ENCODE results near the gene ASTN2. TPM values are rescaled to one million over a fixed set of nuclear protein-coding genes. Genes with fewer than 3 reads are reported as not detected.

ASTN2 gene
- total RNA-seq, 1 donor from 2014 or later = 0.53 TPM

- no peak for TF ChIP-seq CTCF (IDR thresholded peaks at IDR 0.05; ENCODE audit: insufficient read depth, low read length, severe bottlenecking)
- FAIRE-seq (no peak), DNase-seq (ENCODE audit: low read depth) (no peak)
- Histone ChIP-seq H3K4me3 (ENCODE audit: low read depth, low read length) (no peak overlapping the region), H3K36me3 (ENCODE audit: control insufficient read depth, insufficient read depth, low read length) (no peaks in the 10 kb centered on the region), H3K27me3 (ENCODE audit: control insufficient read depth, insufficient read depth, low read length) (no peaks in the 10 kb centered on the region)
Observed at GRCh38 chr9:117444501-117444900, 29.6 kb upstream of the ASTN2 start.

GRCh38 chr9:117437283-117437682 is 22.4 kb upstream of the ASTN2 start:
- DNase-seq (ENCODE audit: low read depth) (peak; percentile 15), FAIRE-seq (no peak)
- TF ChIP-seq CTCF (IDR thresholded peaks at IDR 0.05; ENCODE audit: insufficient read depth, low read length, severe bottlenecking) = no peak
- H3K4me3 ChIP-seq (ENCODE audit: low read depth, low read length) = no peak overlapping the region
- H3K27me3 ChIP-seq (ENCODE audit: control insufficient read depth, insufficient read depth, low read length) = no peaks in the 10 kb centered on the region
- H3K36me3 ChIP-seq (ENCODE audit: control insufficient read depth, insufficient read depth, low read length) = no peaks in the 10 kb centered on the region

GRCh38 chr9:117435630-117436261 is 20.9 kb upstream of the ASTN2 start:
- FAIRE-seq = no peak
- TF ChIP-seq CTCF (IDR thresholded peaks at IDR 0.05; ENCODE audit: insufficient read depth, low read length, severe bottlenecking) = no peak

GRCh38 chr9:117434566-117434965 is 19.7 kb upstream of the ASTN2 start:
- no peak for TF ChIP-seq CTCF (IDR thresholded peaks at IDR 0.05; ENCODE audit: insufficient read depth, low read length, severe bottlenecking)
- Histone ChIP-seq H3K4me3 (ENCODE audit: low read depth, low read length) (no peak overlapping the region), H3K27me3 (ENCODE audit: control insufficient read depth, insufficient read depth, low read length) (no peaks in the 10 kb centered on the region), H3K36me3 (ENCODE audit: control insufficient read depth, insufficient read depth, low read length) (no peaks in the 10 kb centered on the region)
- DNase-seq (ENCODE audit: low read depth) = peak; percentile 25
- no peak for FAIRE-seq

More at GRCh38 chr9:117435630-117436261, 20.9 kb upstream of the ASTN2 start:
- H3K27me3 ChIP-seq (ENCODE audit: control insufficient read depth, insufficient read depth, low read length) = no peaks in the 10 kb centered on the region
- no peak for DNase-seq (ENCODE audit: low read depth)
- H3K4me3 ChIP-seq (ENCODE audit: low read depth, low read length) = no peak overlapping the region
- no peaks in the 10 kb centered on the region for H3K36me3 ChIP-seq (ENCODE audit: control insufficient read depth, insufficient read depth, low read length)

- DNase-seq (ENCODE audit: low read depth) (no peak), FAIRE-seq (no peak)
- no peaks in the 10 kb centered on the region for H3K36me3 ChIP-seq (ENCODE audit: control insufficient read depth, insufficient read depth, low read length)
- H3K27me3 ChIP-seq (ENCODE audit: control insufficient read depth, insufficient read depth, low read length) = no peaks in the 10 kb centered on the region
- H3K4me3 ChIP-seq (ENCODE audit: low read depth, low read length) = no peak overlapping the region
- no peak for TF ChIP-seq CTCF (IDR thresholded peaks at IDR 0.05; ENCODE audit: insufficient read depth, low read length, severe bottlenecking)
Observed at GRCh38 chr9:117430813-117431212, 16.0 kb upstream of the ASTN2 start.

GRCh38 chr9:117427357-117427913 is 12.6 kb upstream of the ASTN2 start:
- FAIRE-seq (no peak), DNase-seq (ENCODE audit: low read depth) (no peak)
- no peak for TF ChIP-seq CTCF (IDR thresholded peaks at IDR 0.05; ENCODE audit: insufficient read depth, low read length, severe bottlenecking)
- no peaks in the 10 kb centered on the region for H3K27me3 ChIP-seq (ENCODE audit: control insufficient read depth, insufficient read depth, low read length)
- no peaks in the 10 kb centered on the region for H3K36me3 ChIP-seq (ENCODE audit: control insufficient read depth, insufficient read depth, low read length)
- no peak overlapping the region for H3K4me3 ChIP-seq (ENCODE audit: low read depth, low read length)

Data from bronchial epithelial cell (primary cell).